GM18507 (cell line): ENCODE measurements around the gene C12orf50.
"Not testable (repeated sequence)": the region's sequence is repeated elsewhere in the genome, so short reads cannot be mapped to it uniquely, and the experiment has no call there.

ENCODE experiments used
- DNase-seq: peaks from one replicate; pipeline ENCODE4 v3.0.0; 2011; ENCODE audit warnings: low read depth; ENCODE audit not compliant: insufficient read length; ENCODE audit errors: extremely low spot score
- FAIRE-seq: peaks from 2 replicates; lab custom pipeline; 2011; peaks lifted over from hg19 to GRCh38; lab: Jason Lieb, UNC

The C12orf50 gene

GRCh38 chr12:88029093-88029665, at the start of gene C12orf50:
C12orf50 (minus strand) TSS chr12:88029401; CDS start chr12:88026962, 2,439 bp downstream.
- no peak for DNase-seq
- FAIRE-seq, result no peak

- FAIRE-seq, result no peak
- DNase-seq, result no peak
Measured at GRCh38 chr12:88067301-88067700, 38.1 kb upstream of the C12orf50 start.

GRCh38 chr12:88063375-88063774, 34.2 kb upstream of the C12orf50 start:
- DNase-seq (peak; percentile 3), FAIRE-seq (peak; percentile 60)

GRCh38 chr12:88062474-88062873, 33.3 kb upstream of the C12orf50 start:
- DNase-seq (peak; percentile 1), FAIRE-seq (peak; percentile 85)

GRCh38 chr12:88058719-88059077, 29.5 kb upstream of the C12orf50 start:
- peak; percentile 39 for FAIRE-seq

GRCh38 chr12:88057994-88058718, 29.0 kb upstream of the C12orf50 start:
- DNase-seq (no peak), FAIRE-seq (no peak)

More at GRCh38 chr12:88058719-88059077, 29.5 kb upstream of the C12orf50 start:
- DNase-seq, result no peak

- FAIRE-seq (no peak), DNase-seq (no peak)
Measured at GRCh38 chr12:88056571-88056970, 27.4 kb upstream of the C12orf50 start.

- DNase-seq, result no peak
Measured at GRCh38 chr12:88052686-88053085, 23.5 kb upstream of the C12orf50 start.

GRCh38 chr12:88044035-88044434, 14.8 kb upstream of the C12orf50 start:
- FAIRE-seq, result no peak
- DNase-seq, result no peak

More at GRCh38 chr12:88052686-88053085, 23.5 kb upstream of the C12orf50 start:
- FAIRE-seq, result no peak

GRCh38 chr12:88037770-88038169, 8.6 kb upstream of the C12orf50 start:
- DNase-seq (no peak), FAIRE-seq (no peak)

GRCh38 chr12:88036353-88036965, 7.3 kb upstream of the C12orf50 start:
- DNase-seq (no peak), FAIRE-seq (peak; percentile 42)

- FAIRE-seq (no peak), DNase-seq (no peak)
Measured at GRCh38 chr12:88035907-88036289, 6.7 kb upstream of the C12orf50 start.

GRCh38 chr12:88035271-88035906, 6.2 kb upstream of the C12orf50 start:
- DNase-seq, result peak; percentile 81
- peak; percentile 81 for FAIRE-seq

- FAIRE-seq, DNase-seq: not testable (repeated sequence)
Measured at GRCh38 chr12:88031161-88031560, 2.0 kb upstream of the C12orf50 start.

GRCh38 chr12:88026196-88026595, 3.0 kb downstream of the C12orf50 start:
- DNase-seq, result no peak
- peak; percentile 54 for FAIRE-seq

- FAIRE-seq, result no peak
- DNase-seq, result no peak
Measured at GRCh38 chr12:88017964-88018363, 11.2 kb downstream of the C12orf50 start.

GRCh38 chr12:88015825-88016224, 13.4 kb downstream of the C12orf50 start:
- FAIRE-seq, result no peak
- DNase-seq, result no peak

- FAIRE-seq (no peak), DNase-seq (no peak)
Measured at GRCh38 chr12:88011755-88012154, 17.4 kb downstream of the C12orf50 start.

- DNase-seq, result no peak
- FAIRE-seq, result no peak
Measured at GRCh38 chr12:88006351-88006750, 22.9 kb downstream of the C12orf50 start.

- FAIRE-seq (no peak), DNase-seq (no peak)
Measured at GRCh38 chr12:88001327-88001726, 27.9 kb downstream of the C12orf50 start.
